GM19324 (cell line): ENCODE results near the gene PDE2A.

Experiments
- ATAC-seq: cut with Tn5 transposase; IDR thresholded peaks from one replicate; pipeline ENCODE4 v1.9.1; 2021; ENCODE audit warnings: mild to moderate bottlenecking, moderate library complexity; ENCODE audit not compliant: unreplicated experiment, low FRiP score

Gene PDE2A

GRCh38 chr11:72641522-72642042 is 32.6 kb downstream of the PDE2A start:
- no peak for ATAC-seq

GRCh38 chr11:72639502-72640375 is 34.5 kb downstream of the PDE2A start:
- ATAC-seq, result no peak

GRCh38 chr11:72637926-72638325 is 36.3 kb downstream of the PDE2A start:
- no peak for ATAC-seq

DNA sequence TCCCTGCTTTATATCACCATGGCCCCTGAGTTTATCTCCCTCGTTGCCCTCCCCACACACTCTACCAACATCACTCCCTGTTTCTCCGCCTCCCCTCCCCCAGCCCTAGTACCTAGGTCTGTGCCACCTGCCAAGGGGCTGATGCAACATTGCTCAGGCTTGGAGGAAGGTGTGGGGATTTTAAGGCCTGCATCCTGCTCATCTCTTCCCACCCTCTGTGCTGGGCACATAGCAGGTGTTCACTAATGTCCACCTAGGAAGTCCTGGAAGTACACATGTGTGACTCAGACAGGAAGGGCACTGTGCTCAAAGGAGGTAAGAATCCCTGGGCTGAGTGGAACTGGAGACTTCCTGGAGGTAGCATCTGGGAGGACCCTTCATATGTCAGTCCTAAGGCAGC is 37.0 kb downstream of the PDE2A start:
- ATAC-seq, result no peak

GRCh38 chr11:72636376-72636775 is 37.8 kb downstream of the PDE2A start:
- no peak for ATAC-seq

DNA sequence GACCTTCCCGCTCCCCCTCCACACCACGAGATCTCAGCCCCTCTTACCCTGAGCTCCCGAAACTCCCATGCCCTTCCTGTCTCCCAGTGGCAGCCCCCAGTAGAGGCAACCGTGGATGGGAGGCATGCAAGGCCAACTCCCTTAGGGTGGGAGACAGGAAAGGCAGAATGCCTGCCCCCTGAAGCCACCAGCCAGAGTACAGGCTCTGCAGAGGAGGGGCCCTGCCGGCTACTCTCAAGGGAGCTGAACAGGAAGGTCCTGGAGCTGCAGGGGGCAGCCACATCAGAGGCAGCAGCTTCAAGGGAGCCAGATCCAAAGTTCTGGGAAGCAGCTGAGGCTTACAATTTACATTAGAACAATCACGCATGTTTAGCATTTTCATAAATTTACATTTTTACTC is 38.3 kb downstream of the PDE2A start:
- ATAC-seq, result no peak

DNA sequence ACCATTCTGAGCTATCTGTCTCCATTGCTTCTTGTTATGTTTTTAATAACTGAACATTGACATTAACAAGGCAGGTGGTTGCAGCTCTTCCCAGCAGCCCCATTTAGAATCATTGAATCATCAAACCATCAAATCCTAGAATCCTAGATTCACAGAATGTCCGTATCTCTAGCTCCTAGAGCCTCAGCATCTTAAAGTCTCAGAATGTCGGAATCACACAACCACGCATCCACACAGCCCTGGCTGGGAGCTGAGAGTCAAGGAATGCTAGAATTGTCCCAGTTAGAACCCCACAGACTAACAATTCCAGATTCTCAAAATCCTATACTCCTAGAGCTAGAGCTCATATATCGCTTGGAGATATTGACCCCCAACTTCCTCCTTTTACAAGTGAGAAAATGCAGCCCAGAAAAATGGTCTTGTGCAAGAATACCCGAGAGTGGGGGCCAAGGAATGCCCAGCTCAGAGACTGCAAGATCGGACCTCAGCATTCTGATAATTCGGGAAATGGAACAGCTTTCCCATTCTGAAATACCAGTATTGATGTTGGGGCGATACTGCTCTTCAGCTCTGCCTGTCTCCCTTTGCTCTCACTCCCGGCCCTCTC is 38.8 kb downstream of the PDE2A start:
- no peak for ATAC-seq

GRCh38 chr11:72634472-72635095 is 39.6 kb downstream of the PDE2A start:
- no peak for ATAC-seq

- ATAC-seq, result no peak
These were observed 40.2 kb downstream of the PDE2A start for GRCh38 chr11:72634016-72634415.

- no peak for ATAC-seq
These were observed 41.2 kb downstream of the PDE2A start for GRCh38 chr11:72633068-72633467.

- no peak for ATAC-seq
These were observed 42.2 kb downstream of the PDE2A start for GRCh38 chr11:72631806-72632731.

DNA sequence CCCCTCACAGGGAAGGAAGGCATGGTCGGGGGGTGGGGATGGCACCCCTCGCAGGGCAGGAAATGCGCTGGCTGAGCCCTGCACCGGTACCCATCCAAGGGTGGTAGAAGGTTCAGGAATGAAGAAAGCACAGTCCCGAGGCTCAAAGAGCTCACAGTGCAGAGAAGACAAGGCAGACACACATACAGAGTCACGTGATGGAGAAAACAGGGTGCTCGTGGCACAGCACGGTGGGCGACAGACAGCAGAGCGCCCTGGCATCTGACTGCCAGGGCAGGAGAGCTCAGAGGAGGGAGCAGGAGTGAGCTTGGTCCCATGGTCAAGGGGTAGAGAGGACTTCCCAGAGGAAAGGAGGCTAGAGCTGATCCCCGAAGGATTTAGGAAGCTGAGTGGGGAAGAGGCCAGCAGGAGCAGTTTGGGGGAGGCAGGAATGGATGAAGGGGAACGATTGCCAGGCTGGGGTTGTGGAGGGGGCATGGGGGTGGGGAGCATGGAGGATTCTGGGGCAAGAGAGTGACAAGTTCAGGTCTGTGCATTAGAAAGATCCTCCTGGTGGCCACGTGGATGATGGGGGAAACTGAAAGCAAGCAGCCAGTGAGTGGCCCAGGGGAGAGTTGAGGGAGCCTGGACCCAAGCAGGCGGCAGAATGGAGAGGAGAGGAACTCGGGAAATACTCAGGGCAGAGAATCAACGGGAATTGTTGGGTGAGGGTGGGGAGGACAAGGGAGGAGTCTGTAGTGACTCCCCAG is 43.9 kb downstream of the PDE2A start:
- no peak for ATAC-seq

- ATAC-seq, result no peak
These were observed 45.0 kb downstream of the PDE2A start for GRCh38 chr11:72629266-72629665.

DNA sequence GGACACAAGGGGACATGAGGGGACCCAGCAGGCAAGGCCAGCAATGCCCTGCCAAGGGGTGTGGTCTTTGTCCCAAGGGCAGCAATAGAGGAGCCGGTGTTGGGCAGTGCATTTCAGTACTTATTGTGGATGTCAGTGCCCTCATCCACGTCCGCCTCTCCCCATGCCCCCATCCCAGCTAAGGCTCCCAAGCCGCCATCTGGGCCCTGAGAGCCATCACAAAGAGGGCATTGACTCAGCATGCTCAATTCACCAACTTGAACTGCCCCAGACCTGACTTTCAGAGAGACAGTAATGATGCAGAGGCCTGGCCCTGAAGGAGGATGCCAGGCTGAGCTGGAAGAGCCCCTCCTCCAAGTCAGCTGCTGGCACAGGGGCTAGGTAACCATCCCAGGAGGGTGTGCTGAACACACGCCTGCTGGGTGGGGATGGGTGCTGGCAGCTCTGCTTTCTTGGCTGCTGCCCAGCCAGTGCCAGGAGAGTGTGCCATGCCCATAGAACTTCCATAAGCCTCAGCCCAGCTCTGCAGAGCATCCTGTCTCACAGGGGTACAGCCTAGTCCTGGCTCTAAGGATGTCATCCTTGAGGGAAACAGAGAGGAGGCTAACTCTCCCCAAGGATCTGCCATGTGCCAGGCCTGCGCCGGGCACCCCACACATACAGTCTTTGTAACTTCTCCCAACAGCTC is 46.5 kb downstream of the PDE2A start:
- ATAC-seq, result no peak

DNA sequence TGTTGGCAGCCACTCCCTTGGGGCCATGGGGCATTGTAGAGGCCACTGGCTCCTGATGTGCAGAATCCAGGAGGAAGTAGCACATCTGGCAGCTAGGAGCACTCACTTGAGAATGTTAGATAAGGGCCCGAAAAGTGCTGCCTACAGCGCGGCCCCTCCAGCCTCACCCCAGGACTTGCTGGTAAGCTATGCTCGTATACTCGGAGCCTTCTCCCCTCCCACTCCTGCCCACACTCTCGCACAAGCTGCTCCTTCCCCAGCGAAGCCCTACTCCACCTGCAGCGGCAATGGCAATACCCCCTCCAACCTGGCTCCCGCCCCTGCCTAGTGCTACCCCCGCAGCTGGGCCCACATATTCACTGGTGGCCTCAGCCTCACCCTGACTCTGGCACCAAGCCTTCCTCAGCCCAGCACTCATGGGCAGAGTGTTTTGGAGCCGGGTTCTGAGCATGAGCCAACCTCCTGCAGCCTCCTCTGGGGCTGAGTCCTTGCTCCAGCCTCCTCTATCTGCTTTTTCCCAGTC is 47.7 kb downstream of the PDE2A start:
- ATAC-seq, result no peak

DNA sequence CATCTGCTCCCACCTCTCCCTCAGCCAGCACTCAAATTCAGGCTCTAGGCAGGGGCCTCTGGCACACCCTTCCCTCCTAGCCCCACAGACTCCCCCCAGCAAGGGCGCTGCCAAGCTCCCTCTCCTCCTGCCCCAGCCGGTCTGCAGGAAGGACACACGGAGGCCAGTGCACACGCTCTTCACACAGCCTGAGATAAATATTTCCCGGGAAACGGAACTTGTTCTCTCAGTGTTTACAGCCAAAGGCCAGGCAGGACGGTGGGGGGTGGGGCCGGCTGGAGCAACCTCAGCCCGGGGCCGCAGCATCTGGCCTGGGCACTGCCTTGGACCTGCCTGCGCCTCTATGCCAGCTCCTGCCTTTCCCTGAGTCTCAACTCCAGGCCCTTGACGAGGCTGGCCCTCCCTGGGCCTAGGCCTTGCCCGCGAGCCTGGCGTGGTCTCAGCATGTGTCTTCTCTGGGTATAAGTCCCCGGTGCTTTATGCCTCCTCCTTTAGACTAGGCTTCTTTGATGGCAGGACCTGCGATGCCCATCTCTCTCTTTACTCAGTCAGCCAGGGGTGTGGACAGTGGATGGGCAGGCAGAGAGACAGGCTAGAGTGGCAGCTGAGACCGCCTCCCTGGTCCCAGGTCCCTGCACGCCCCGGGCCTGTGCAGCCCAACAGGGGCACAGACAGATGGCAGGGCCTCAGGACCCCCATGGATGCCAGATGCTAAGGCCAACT is 48.4 kb downstream of the PDE2A start:
- no peak for ATAC-seq

DNA sequence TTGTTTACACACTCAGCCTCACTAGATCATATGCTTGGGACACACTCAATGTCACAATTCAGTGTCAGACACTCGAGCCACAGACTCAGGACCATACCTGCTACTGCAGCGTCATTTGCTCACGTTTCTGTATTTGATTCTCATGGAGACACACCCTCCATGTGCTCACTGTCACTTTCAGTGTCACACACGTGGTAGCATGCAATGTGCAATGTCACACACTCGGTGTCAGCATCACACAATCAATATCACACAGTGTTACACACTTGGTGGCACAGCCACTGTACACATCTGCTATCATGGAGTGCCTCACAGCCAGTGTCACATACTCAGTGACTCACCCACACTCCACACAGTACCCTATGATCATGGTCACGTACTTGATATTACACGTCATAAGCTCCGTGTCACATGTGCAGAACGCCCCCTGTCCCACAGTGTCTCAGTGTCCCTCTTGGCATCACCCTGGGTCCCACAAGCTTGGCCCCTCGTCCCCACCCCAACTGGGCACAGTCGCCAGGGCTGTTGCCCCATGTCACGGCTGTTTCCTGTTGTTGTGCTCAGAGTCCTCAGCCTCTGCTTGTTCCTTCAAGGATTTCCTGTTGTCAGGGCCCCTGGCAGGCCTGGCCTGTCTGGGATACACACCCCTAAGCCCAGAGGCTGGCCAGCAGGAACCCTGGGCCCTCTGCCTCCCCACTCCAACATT is 49.6 kb downstream of the PDE2A start:
- ATAC-seq, result no peak

DNA sequence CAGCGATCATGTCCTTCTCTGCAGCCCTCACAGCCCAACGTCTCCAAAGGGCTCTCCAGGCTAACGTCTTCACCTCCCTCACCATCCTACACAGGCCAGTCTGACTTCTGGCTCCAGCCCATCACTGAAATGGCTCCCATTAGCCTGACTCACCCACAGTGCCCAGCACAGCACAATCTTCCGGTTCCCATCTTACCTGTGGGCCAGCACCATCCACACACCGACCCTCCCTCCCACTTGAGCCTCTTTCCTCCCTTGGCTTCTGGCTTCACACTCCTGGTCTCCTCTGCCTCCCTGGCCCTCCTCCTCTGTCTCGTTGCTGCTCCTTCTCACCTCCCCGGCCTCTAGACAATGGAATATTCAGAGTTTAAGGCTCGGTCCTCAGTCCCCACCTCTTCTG is 51.2 kb downstream of the PDE2A start:
- ATAC-seq, result no peak
